ENCODE results near the gene ATP9A.
A peak's percentile ranks its signal among the peaks of the same experiment; 100 is the strongest.
"Not testable (repeated sequence)": the region's sequence is repeated elsewhere in the genome, so short reads cannot be mapped to it uniquely, and the experiment has no call there.

Gene ATP9A

GRCh38 chr20:51725584-51726176 is 42.5 kb downstream of the ATP9A start:
- no peak for DNase-seq (ENCODE audit: low read depth)

GRCh38 chr20:51723026-51723425 is 45.2 kb downstream of the ATP9A start:
- DNase-seq (ENCODE audit: low read depth), result not testable (repeated sequence)

- not testable (repeated sequence) for DNase-seq (ENCODE audit: low read depth)
These were observed 45.9 kb downstream of the ATP9A start for GRCh38 chr20:51722246-51722645.

- no peak for DNase-seq (ENCODE audit: low read depth)
These were observed 47.3 kb downstream of the ATP9A start for GRCh38 chr20:51720854-51721253.

GRCh38 chr20:51720384-51720783 is 47.8 kb downstream of the ATP9A start:
- no peak for DNase-seq (ENCODE audit: low read depth)

- DNase-seq (ENCODE audit: low read depth), result no peak
These were observed 52.4 kb downstream of the ATP9A start for GRCh38 chr20:51715856-51716185.

- DNase-seq (ENCODE audit: low read depth), result no peak
These were observed 52.9 kb downstream of the ATP9A start for GRCh38 chr20:51715163-51715855.

- DNase-seq (ENCODE audit: low read depth), result no peak
These were observed 55.0 kb downstream of the ATP9A start for GRCh38 chr20:51713213-51713598.

GRCh38 chr20:51712501-51713212 is 55.5 kb downstream of the ATP9A start:
- no peak for DNase-seq (ENCODE audit: low read depth)

GRCh38 chr20:51711426-51711825 is 56.8 kb downstream of the ATP9A start:
- no peak for DNase-seq (ENCODE audit: low read depth)

GRCh38 chr20:51710361-51710894 is 57.8 kb downstream of the ATP9A start:
- DNase-seq (ENCODE audit: low read depth), result no peak

GRCh38 chr20:51705400-51705799 is 62.8 kb downstream of the ATP9A start:
- DNase-seq (ENCODE audit: low read depth), result no peak

GRCh38 chr20:51703400-51704287 is 64.5 kb downstream of the ATP9A start:
- no peak for DNase-seq (ENCODE audit: low read depth)

GRCh38 chr20:51702556-51702955 is 65.6 kb downstream of the ATP9A start:
- DNase-seq (ENCODE audit: low read depth), result no peak

- DNase-seq (ENCODE audit: low read depth), result no peak
These were observed 67.3 kb downstream of the ATP9A start for GRCh38 chr20:51700809-51701285.

- DNase-seq (ENCODE audit: low read depth), result no peak
These were observed 69.9 kb downstream of the ATP9A start for GRCh38 chr20:51698252-51698651.

- no peak for DNase-seq (ENCODE audit: low read depth)
These were observed 70.9 kb downstream of the ATP9A start for GRCh38 chr20:51697096-51697826.

- DNase-seq (ENCODE audit: low read depth), result no peak
These were observed 71.7 kb downstream of the ATP9A start for GRCh38 chr20:51696304-51697071.

GRCh38 chr20:51695574-51696303 is 72.5 kb downstream of the ATP9A start:
- peak; percentile 67 for DNase-seq (ENCODE audit: low read depth)

Data from GM04504 (cell line).